HG03558 (cell line): ENCODE results near the gene ATRNL1.

ENCODE experiments used
- ATAC-seq: cut with Tn5 transposase; IDR thresholded peaks from one replicate; pipeline ENCODE4 v1.9.1; 2021; ENCODE audit warnings: moderate number of reproducible peaks; ENCODE audit not compliant: unreplicated experiment; ENCODE audit errors: extremely low read depth

Gene ATRNL1

DNA sequence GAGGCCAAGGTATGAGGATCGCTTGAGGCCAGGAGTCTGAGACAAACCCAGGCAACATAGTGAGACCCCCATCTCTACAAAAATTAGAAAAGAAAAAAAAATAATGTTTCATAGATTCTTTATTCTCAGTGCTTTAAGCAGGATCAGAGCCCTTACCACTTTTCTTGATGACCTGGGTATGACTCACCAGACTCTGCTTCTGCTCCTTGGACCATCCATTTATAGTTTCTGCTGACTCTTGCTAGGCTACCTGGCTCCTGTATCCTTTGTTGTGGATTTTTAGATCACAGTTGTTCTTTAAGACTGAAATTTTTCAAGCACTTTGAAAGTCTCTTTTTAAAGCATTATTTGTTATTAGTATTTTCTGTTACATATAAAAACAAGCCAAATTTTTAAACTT, 768.7 kb downstream of the ATRNL1 start:
- no peak for ATAC-seq

GRCh38 chr10:115866174-115866573, 773.0 kb downstream of the ATRNL1 start:
- ATAC-seq, result no peak

- no peak for ATAC-seq
These were observed 773.5 kb downstream of the ATRNL1 start for GRCh38 chr10:115866691-115867090.

DNA sequence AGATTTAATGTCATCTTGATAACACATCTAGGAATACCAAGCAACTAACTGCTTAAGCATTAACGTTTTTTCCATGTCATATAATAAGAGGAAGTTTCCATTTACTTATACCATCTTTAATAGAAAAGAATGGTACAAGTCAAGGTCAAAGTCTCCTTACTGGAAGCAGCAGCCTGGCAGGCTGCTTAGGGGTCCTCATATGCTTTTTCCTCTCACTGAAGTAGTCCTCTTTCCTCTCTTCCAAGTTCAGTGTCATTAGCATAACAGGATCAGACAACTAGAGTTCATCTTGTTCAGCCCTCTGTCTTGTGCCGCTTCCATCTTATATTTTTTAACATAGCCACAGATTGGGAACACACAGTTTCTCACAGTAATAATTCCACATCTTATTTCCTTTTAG, 774.1 kb downstream of the ATRNL1 start:
- ATAC-seq, result no peak

- ATAC-seq, result no peak
These were observed 778.7 kb downstream of the ATRNL1 start for GRCh38 chr10:115871855-115872254.

- no peak for ATAC-seq
These were observed 782.0 kb downstream of the ATRNL1 start for GRCh38 chr10:115875172-115875571.

GRCh38 chr10:115879372-115880089, 786.4 kb downstream of the ATRNL1 start:
- ATAC-seq, result no peak

DNA sequence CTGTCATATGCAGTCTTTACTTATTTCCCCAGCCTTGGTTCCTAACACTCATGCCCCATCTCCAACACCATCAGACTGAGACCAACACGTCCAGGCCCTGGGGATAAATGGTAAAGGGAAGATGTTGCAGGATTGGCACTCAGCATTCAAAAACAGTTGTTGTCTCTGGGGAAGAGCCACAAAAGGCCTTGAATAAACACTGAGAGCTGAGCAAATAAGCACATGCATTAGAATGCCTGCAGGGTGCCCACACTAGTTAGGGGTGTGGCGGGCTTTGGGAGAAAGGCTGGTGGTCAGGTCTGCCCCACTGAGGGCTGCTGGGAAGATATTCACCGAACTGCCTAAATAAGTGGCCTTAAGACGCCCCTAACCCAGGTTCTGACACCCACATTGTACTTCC, 788.9 kb downstream of the ATRNL1 start:
- ATAC-seq, result no peak

- no peak for ATAC-seq
These were observed 790.2 kb downstream of the ATRNL1 start for GRCh38 chr10:115883372-115883771.

- no peak for ATAC-seq
These were observed 791.2 kb downstream of the ATRNL1 start for GRCh38 chr10:115884331-115884730.

DNA sequence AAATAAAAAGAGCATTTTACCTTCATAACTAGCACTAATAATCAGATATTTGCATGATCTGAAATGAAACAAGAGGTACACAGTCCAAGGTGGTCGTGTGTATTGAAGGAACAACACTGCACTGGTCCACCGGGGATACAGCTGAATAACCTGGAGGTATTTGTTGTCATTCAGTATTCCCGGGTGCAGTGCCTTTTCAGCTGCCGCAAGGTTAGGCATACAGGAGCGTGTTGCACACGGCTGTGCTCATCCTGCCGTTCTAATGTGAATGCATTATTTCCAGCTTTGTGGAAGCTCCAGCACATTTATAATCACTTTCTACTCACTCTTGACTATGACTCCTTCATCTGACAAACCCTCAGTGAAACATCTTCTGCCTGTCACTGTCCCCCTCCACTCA, 802.0 kb downstream of the ATRNL1 start:
- ATAC-seq, result no peak

- no peak for ATAC-seq
These were observed 805.1 kb downstream of the ATRNL1 start for GRCh38 chr10:115898242-115898641.

DNA sequence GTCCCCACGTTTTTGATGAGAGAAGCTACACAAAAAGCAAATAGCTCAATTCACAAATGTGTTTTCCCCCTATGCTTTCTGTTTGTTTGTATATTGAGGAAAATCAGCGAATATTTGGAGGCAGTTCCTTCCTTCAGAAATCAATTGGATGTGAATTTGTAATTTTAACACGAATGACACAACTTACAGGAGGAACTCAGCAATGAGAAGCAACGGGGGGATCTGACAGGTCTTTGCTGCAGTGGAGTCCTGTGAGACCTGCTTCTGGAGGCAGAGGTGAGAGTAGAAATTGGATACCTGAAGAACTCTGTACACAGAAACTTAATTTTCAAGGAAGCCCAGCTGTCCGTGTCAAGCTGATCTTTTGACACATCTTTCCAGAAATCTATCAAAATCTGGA, 809.4 kb downstream of the ATRNL1 start:
- no peak for ATAC-seq

DNA sequence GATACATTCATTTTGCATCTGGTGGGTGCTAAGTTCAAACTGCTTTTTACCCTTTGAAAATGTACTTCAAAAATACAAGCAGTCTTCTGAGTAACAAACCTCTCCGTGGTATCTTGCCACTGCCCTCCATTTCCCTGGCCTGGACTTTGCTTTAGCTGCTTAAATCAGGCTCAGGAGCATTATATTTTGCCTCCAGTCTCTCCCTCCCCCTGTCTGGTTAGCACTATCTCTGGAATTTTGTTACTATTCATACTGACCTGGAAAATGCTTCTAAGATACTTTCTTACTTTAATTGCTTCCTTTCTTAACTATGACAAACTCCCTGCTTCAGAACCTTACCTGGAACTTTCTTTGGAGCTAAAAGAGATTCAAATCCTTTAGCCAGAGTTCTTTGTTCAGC, 810.0 kb downstream of the ATRNL1 start:
- no peak for ATAC-seq

DNA sequence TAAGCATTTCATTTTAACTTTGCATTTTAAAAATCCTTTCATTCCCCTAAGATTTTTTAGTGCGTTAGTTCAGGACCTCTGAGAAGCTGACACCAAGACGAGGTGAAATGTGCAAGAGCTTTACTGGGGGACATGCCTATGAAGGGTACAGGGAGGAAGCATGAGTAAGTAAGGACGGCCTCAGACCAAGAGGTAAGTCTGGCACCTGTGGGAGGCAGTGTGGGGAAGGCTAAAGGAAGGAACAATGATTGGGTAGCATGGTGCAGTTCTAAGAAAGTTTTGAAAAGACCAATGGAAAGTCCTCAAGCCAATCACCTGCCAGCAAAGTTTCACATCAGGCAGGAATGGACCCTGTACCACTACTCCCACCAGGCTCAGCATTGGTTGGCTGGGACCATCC, 810.7 kb downstream of the ATRNL1 start:
- no peak for ATAC-seq

DNA sequence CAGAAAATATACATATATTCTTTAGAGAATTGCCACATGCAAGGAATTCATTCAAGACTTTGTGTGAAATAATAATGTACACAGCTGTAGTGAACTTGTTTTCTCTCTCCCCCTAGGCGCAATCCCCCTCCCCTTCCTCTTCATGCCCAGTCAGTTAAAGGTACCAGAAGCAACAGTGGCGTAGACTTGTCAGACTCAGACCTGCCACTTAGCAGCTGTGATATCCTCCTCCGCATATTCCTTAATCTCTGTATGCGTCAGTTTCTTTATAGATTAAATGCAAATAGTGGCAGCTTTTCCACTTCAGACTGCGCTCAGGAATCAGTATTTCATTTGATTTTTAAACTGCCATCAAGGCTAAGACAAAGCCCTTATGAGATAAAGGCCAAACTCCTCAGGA, 815.9 kb downstream of the ATRNL1 start:
- no peak for ATAC-seq

DNA sequence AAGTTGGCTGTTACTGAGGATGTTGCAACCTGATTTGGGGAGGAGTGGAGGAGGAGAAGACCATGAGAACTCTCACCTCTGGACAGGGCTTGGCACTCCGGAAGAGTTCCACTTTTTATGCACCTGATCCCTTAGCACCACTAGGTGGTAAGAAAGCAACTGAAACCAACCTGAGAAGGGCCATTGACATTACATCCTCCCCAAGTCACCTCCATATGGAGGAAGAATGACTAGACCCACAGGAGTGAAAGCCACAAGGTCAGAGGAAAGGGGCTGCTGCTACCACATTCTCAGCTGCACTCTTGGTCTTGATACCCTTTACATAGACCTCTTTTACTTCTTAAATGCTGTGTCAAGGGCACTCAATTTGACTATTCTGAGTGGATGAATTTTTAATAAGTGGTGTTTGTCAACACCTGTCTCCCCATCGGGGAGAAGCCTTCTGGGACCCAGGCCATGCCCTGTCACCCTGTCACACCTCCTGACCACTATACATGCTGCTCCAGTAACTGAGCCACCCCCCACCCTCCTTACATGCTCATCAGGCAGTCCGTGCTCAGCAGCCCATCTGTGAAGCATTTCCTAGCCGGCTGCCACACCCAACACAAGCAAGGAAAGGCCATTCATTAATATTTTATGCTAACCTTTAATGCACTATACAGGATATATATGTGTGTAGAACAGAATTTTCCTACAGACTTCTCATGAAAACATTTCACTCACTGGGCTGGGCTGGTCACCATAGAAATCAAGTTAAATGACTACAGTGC, 817.0 kb downstream of the ATRNL1 start:
- ATAC-seq, result no peak

DNA sequence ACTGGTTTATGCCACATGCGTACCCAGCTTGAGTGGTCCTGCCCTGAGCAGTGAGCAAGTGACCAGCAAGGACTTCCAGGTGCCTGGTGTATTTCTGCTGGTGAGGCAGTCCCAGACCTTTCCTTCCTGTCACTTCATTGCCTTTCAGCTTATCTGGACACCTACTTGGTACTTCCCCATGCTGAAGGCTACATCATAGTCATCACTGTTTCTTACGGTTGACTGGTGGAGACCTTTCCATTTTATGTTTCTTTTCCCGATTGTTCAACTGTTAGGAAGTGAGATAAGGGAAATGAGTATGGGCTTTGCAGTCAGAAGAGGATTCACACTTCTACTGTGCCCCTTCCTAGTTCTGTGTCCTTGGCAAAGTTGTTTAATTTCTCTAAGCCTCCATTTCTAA, 821.3 kb downstream of the ATRNL1 start:
- ATAC-seq, result no peak

DNA sequence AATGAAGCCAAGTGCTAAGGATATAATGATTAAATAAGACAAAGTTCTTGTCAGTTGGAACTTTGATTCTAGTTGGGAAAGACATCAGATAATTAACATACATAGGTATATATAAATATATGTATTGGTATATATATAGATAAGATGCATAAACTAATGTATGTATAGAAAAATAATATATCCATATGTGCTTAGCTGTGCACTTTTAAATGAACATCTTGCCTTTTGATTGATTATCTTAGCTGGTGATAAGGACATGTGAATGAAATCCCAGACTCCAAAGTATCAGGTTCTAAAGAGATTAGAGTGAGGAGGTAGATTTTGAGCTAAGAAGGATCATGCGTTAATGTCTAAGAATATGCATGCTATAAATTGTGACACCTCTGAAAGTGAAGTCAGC, 822.3 kb downstream of the ATRNL1 start:
- no peak for ATAC-seq

- ATAC-seq, result no peak
These were observed 825.6 kb downstream of the ATRNL1 start for GRCh38 chr10:115918812-115919211.

DNA sequence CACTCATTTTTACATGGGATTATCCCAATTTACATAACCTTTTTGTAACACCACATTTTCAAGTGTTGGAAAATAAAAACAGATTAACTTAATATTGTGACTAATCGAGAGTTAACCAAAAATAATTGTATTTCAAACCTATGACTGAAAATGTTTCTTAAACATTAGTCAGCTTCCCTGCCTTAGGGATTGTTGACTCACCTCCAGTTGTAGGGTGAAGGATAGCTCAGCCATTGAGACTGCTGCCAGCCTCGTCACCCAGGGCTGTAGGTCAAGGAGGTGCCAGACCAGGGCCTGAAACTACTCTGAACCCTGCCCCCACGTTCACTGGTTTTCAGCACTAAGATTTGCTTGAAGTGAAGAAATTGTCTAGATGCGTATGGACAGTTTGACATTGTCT, 828.6 kb downstream of the ATRNL1 start:
- no peak for ATAC-seq

DNA sequence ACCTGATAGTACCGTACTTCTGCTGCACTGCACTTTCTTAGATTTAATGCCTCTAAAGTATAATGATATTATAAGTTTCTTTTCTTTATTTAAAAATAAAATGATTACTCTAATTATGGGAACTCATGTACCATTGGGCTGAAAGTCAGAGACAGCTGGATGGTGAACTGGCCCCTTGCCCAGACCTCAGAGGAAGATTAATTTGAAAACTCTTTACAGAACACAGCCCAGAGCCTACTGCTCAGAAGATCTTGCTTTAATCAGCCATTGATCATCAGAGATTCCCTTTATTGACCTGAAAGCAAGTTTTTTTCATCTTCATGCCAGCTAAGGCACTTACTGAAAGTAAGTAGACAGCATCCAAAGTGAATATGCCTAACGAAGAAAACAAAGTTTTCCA, 838.1 kb downstream of the ATRNL1 start:
- no peak for ATAC-seq
